Ovary (tissue), 3 donors: ENCODE data around the gene HTR1E.

Source experiments
- EP300 ChIP-seq: sonication (generic); formaldehyde crosslinking; IDR thresholded peaks from one replicate; pipeline ENCODE4 v1.6.1; 2017; ENCODE audit warnings: antibody characterized with exemption
- TF ChIP-seq, protein P1 (sequence below), 3 donors: fragments of 450-650 bp in 2 of 3; fragments of 200-600 bp in 1 of 3; IDR thresholded peaks; one replicate each; pipeline versions ENCODE4 v1.5.1 to v1.8.0; 2016 to 2022; ENCODE audit warnings: antibody characterized with exemption in 3 of 3, mild to moderate bottlenecking in 1 of 3
- donor health status: DM: no; HTN: no; CAD: no.

DNA sequence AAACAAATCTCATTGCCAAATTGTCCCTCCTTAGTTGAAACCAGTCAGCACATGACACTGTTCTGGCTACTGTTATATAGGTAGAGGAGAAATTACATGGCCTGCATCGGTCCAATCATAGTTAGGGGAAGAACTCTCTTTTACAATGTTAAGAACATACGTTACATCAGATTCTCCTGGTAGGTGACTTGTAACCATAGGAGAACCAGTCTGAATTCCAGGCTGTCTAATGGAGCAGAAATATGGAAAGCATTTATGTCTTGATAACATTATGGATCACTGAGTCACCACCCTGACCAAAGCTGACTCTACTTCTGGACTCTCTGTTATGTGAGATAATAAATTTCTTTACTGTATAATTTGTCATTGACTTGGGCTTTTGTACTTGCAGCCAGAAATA, 40.9 kb downstream of the HTR1E start:
- TF ChIP-seq, protein P1, sequence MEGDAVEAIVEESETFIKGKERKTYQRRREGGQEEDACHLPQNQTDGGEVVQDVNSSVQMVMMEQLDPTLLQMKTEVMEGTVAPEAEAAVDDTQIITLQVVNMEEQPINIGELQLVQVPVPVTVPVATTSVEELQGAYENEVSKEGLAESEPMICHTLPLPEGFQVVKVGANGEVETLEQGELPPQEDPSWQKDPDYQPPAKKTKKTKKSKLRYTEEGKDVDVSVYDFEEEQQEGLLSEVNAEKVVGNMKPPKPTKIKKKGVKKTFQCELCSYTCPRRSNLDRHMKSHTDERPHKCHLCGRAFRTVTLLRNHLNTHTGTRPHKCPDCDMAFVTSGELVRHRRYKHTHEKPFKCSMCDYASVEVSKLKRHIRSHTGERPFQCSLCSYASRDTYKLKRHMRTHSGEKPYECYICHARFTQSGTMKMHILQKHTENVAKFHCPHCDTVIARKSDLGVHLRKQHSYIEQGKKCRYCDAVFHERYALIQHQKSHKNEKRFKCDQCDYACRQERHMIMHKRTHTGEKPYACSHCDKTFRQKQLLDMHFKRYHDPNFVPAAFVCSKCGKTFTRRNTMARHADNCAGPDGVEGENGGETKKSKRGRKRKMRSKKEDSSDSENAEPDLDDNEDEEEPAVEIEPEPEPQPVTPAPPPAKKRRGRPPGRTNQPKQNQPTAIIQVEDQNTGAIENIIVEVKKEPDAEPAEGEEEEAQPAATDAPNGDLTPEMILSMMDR (IDR thresholded peaks at IDR 0.05) = no peak
- TF ChIP-seq EP300 = no peak
